ENCODE results near the gene PARD3.
A peak's percentile ranks its signal among the peaks of the same experiment; 100 is the strongest.

The PARD3 gene

GRCh38 chr10:34327184-34327583 is 487.9 kb downstream of the PARD3 start:
- TF ChIP-seq, protein P1, sequence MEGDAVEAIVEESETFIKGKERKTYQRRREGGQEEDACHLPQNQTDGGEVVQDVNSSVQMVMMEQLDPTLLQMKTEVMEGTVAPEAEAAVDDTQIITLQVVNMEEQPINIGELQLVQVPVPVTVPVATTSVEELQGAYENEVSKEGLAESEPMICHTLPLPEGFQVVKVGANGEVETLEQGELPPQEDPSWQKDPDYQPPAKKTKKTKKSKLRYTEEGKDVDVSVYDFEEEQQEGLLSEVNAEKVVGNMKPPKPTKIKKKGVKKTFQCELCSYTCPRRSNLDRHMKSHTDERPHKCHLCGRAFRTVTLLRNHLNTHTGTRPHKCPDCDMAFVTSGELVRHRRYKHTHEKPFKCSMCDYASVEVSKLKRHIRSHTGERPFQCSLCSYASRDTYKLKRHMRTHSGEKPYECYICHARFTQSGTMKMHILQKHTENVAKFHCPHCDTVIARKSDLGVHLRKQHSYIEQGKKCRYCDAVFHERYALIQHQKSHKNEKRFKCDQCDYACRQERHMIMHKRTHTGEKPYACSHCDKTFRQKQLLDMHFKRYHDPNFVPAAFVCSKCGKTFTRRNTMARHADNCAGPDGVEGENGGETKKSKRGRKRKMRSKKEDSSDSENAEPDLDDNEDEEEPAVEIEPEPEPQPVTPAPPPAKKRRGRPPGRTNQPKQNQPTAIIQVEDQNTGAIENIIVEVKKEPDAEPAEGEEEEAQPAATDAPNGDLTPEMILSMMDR (IDR thresholded peaks at IDR 0.05; ENCODE audit: low read depth, low read length), result no peak
- DNase-seq (ENCODE audit: low read depth in 2 of 2), result no peak
- H3K4me3 ChIP-seq (replicated peaks in 1 of 2; ENCODE audit: low read depth in 2 of 2, low read length in 2 of 2), result no peak overlapping the region

GRCh38 chr10:34323192-34323591 is 491.9 kb downstream of the PARD3 start:
- DNase-seq (ENCODE audit: low read depth in 2 of 2), result peak; percentile 31 to 34
- H3K4me3 ChIP-seq (replicated peaks in 1 of 2; ENCODE audit: low read depth in 2 of 2, low read length in 2 of 2), result no peak overlapping the region
- TF ChIP-seq, protein P1 (IDR thresholded peaks at IDR 0.05; ENCODE audit: low read depth, low read length), result no peak

GRCh38 chr10:34320265-34320664 is 494.8 kb downstream of the PARD3 start:
- no peak for DNase-seq (ENCODE audit: low read depth in 2 of 2)
- TF ChIP-seq, protein P1 (IDR thresholded peaks at IDR 0.05; ENCODE audit: low read depth, low read length), result no peak
- H3K4me3 ChIP-seq (replicated peaks in 1 of 2; ENCODE audit: low read depth in 2 of 2, low read length in 2 of 2), result no peak overlapping the region

- no peak overlapping the region for H3K4me3 ChIP-seq (replicated peaks in 1 of 2; ENCODE audit: low read depth in 2 of 2, low read length in 2 of 2)
- peak; percentile 88 to 94 for DNase-seq (ENCODE audit: low read depth in 2 of 2)
- TF ChIP-seq, protein P1 (IDR thresholded peaks at IDR 0.05; ENCODE audit: low read depth, low read length), result no peak
Measured at GRCh38 chr10:34319197-34319846, 495.8 kb downstream of the PARD3 start.

GRCh38 chr10:34316154-34316553 is 498.9 kb downstream of the PARD3 start:
- H3K4me3 ChIP-seq (replicated peaks in 1 of 2; ENCODE audit: low read depth in 2 of 2, low read length in 2 of 2), result no peak overlapping the region
- no peak for DNase-seq (ENCODE audit: low read depth in 2 of 2)
- TF ChIP-seq, protein P1 (IDR thresholded peaks at IDR 0.05; ENCODE audit: low read depth, low read length), result no peak

DNA sequence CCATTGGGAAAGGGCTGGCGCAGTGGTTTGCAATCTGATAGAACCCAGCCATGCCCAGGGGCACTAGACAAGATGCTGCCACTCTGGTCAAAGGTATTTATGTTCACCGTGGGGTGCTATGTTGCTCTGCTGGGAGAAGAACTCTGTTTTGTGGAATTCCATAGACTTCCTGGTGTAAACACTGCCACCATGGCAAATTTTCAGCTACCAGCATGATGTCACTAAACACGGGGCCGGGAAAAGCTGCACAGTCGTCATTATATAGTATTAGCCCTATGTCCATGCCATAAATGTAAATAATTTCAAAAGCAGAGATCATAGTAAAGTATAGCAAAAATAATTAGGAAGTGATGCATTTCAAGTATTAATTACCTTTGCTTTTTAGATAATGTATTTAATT is 500.6 kb downstream of the PARD3 start:
- TF ChIP-seq, protein P1 (IDR thresholded peaks at IDR 0.05; ENCODE audit: low read depth, low read length), result no peak
- no peak overlapping the region for H3K4me3 ChIP-seq (replicated peaks in 1 of 2; ENCODE audit: low read depth in 2 of 2, low read length in 2 of 2)
- no peak for DNase-seq (ENCODE audit: low read depth in 2 of 2)

- H3K4me3 ChIP-seq (replicated peaks in 1 of 2; ENCODE audit: low read depth in 2 of 2, low read length in 2 of 2), result no peak overlapping the region
- DNase-seq (ENCODE audit: low read depth in 2 of 2), result no peak
- TF ChIP-seq, protein P1 (IDR thresholded peaks at IDR 0.05; ENCODE audit: low read depth, low read length), result no peak
Measured at GRCh38 chr10:34313888-34314287, 501.2 kb downstream of the PARD3 start.
